ENCODE results near the gene ATG10. TPM values are rescaled to one million over a fixed set of nuclear protein-coding genes. Genes with fewer than 3 reads are reported as not detected.

ATG10 gene
- total and polyA plus RNA-seq, 2 of the 8 experiments (the other 6 are each of a cell fraction or from before 2014, with no cell fraction given) = 3.7 to 8.8 TPM

- H3K79me1 ChIP-seq (ENCODE audit: low read depth, low read length) = no peaks in the 10 kb centered on the region
- no peaks in the 10 kb centered on the region for H3K23me2 ChIP-seq (ENCODE audit: low read depth, low read length)
- no peak overlapping the region for H2BK20ac ChIP-seq (ENCODE audit: low read length)
- H2BK12ac ChIP-seq (ENCODE audit: low read depth, low read length) = no peak overlapping the region
- no peak overlapping the region for H3K4me2 ChIP-seq (ENCODE audit: insufficient read depth in 1 of 2, low read depth in 2 of 2, low read length in 2 of 2)
- no peak overlapping the region for H2AFZ ChIP-seq (ENCODE audit: low read length)
- ChIA-PET POLR2A (ENCODE audit: partially characterized antibody) (interaction anchor here (1.3 kb wide), 1 partner anchor 453 kb away, joined by 4 read pairs; no protein-coding TSS in a partner anchor), CTCF (ENCODE audit: partially characterized antibody) (interaction anchor here (8.7 kb wide), 1 partner anchor 10 kb away, joined by 62 read pairs; no protein-coding TSS in a partner anchor)
- no peak overlapping the region for H4K91ac ChIP-seq (replicated peaks; ENCODE audit: insufficient read length, low read length)
- H3K9ac ChIP-seq (replicated peaks in 1 of 4; ENCODE audit: extremely low read depth in 1 of 4, low read depth in 3 of 4, low read length in 3 of 4) = no peak overlapping the region
- H3K4me3 ChIP-seq (ENCODE audit: extremely low read depth in 1 of 4, insufficient read depth in 2 of 4, low read depth in 3 of 4, low read length in 4 of 4) = no peak overlapping the region
- H3K18ac ChIP-seq (ENCODE audit: extremely low read depth, low read length) = no peak overlapping the region
- no peak overlapping the region for H2BK15ac ChIP-seq (ENCODE audit: low read length)
- no peak overlapping the region for H3K4ac ChIP-seq (replicated peaks; ENCODE audit: insufficient read length, low read depth, low read length)
- H3K56ac ChIP-seq (replicated peaks; ENCODE audit: insufficient read length, low read depth, low read length) = no peak overlapping the region
- 86% methylated on average over 2 of the region's 2 CpGs; no CpG with 5 or more reads in 1 of the 2 experiments for WGBS, 2 experiments (ENCODE audit: extremely low coverage in 1 of 2, insufficient coverage in 1 of 2, insufficient read length in 1 of 2, insufficient replicate concordance in 2 of 2, low coverage in 1 of 2, low lambda C conversion rate in 2 of 2, missing lambda C conversion rate in 1 of 2)
- H3K14ac ChIP-seq (ENCODE audit: insufficient read length) = no peak overlapping the region
- no peak overlapping the region for H2BK5ac ChIP-seq (ENCODE audit: low read depth, low read length)
- DNase-seq (ENCODE audit: low read depth in 1 of 2, low spot score in 2 of 2) = no peak
- no peak for FAIRE-seq
- H3K36me3 ChIP-seq (ENCODE audit: control insufficient read depth in 2 of 4, insufficient read depth in 4 of 4, low read length in 3 of 4) = no peaks in the 10 kb centered on the region
- H3K9me3 ChIP-seq (ENCODE audit: insufficient read depth in 2 of 2, low read depth in 1 of 2, low read length in 1 of 2) = no peaks in the 10 kb centered on the region
- no peak overlapping the region for H3K27ac ChIP-seq (ENCODE audit: low read depth, low read length)
- no peak overlapping the region for H3K23ac ChIP-seq (ENCODE audit: insufficient read length)
- no peak for TF ChIP-seq HDAC6 (IDR thresholded peaks at IDR 0.05; ENCODE audit: low read depth, low read length)
- H4K8ac ChIP-seq (ENCODE audit: extremely low read depth, insufficient read depth, low read length) = no peak overlapping the region
- no peak overlapping the region for H2AK5ac ChIP-seq (ENCODE audit: low read depth, low read length)
- H3K4me1 ChIP-seq (replicated peaks in 1 of 4; ENCODE audit: control insufficient read depth in 3 of 4, insufficient read depth in 4 of 4, low read length in 3 of 4) = no peaks in the 10 kb centered on the region
- H3K27me3 ChIP-seq (replicated peaks in 1 of 4; ENCODE audit: control insufficient read depth in 3 of 4, extremely low read depth in 1 of 4, insufficient read depth in 3 of 4, low read length in 3 of 4) = no peaks in the 10 kb centered on the region
- no peaks in the 10 kb centered on the region for H4K20me1 ChIP-seq (replicated peaks in 1 of 2; ENCODE audit: control insufficient read depth in 1 of 2, insufficient read depth in 2 of 2, low read length in 2 of 2)
- no peak overlapping the region for H4K5ac ChIP-seq (ENCODE audit: insufficient read length, low read depth, low read length)
- no peak overlapping the region for H2BK120ac ChIP-seq (replicated peaks; ENCODE audit: low read depth, low read length)
- no peaks in the 10 kb centered on the region for H3K79me2 ChIP-seq (ENCODE audit: control insufficient read depth in 1 of 2, insufficient read depth in 2 of 2, low read length in 2 of 2)
These were observed 214.0 kb downstream of the ATG10 start for GRCh38 chr5:82185851-82186250.

All from H1 (cell line).